Right lobe of liver (tissue), 6 donors: Measurements from ENCODE around the gene VSTM4. TPM values are rescaled to one million over a fixed set of nuclear protein-coding genes. Genes with fewer than 3 reads are reported as not detected.

Experiments
- ATAC-seq, 4 donors: fragments of 200-7000 bp; cut with Tn5 transposase; one replicate each; pipeline ENCODE4 v1.9.1; 2020; ENCODE audit warnings: mild to moderate bottlenecking in 4 of 4, moderate library complexity in 4 of 4
- DNase-seq, 3 donors: peaks; one replicate each; pipeline ENCODE4 v3.0.0-alpha.2; 2020
- H3K27ac ChIP-seq, 3 donors: fragments of 200-600 bp; one replicate each; pipeline ENCODE4 v1.8.0; 2022
- H3K27me3 ChIP-seq, 2 donors: fragments of 200-600 bp; one replicate each; pipeline ENCODE4 v1.8.0; 2022
- H3K36me3 ChIP-seq, 4 donors: fragments of 200-600 bp; sonication (generic) in 1 of 4; one replicate each; pipeline versions ENCODE4 v1.5.1 to v1.8.0; 2017 to 2022; ENCODE audit warnings: control low read depth in 1 of 4
- H3K4me1 ChIP-seq, 4 donors: fragments of 200-600 bp; sonication (generic) in 1 of 4; one replicate each; pipeline versions ENCODE4 v1.5.1 to v1.8.0; 2017 to 2022; ENCODE audit warnings: control low read depth in 1 of 4
- H3K4me3 ChIP-seq, 3 donors: fragments of 200-600 bp; one replicate each; pipeline ENCODE4 v1.8.0; 2022
- H3K9me3 ChIP-seq, 4 donors: fragments of 200-600 bp; sonication (generic) in 1 of 4; one replicate each; pipeline versions ENCODE4 v1.5.1 to v1.8.0; 2017 to 2022; ENCODE audit warnings: control low read depth in 1 of 4
- CTCF ChIP-seq, 4 donors: fragments of 200-600 bp in 3 of 4; fragments of 450-650 bp in 1 of 4; IDR thresholded peaks; one replicate each; pipeline versions ENCODE4 v1.5.1 to v1.8.0; 2016 to 2022; ENCODE audit warnings: antibody characterized with exemption in 4 of 4, mild to moderate bottlenecking in 2 of 4
- POLR2A ChIP-seq: fragments of 450-650 bp; IDR thresholded peaks from one replicate; pipeline ENCODE4 v1.6.1; 2017; ENCODE audit warnings: antibody characterized with exemption, mild to moderate bottlenecking
- WGBS: methylation state at CpG from one replicate; pipeline ENCODE4 v1.1.6; 2018; ENCODE audit warnings: low coverage, low lambda C conversion rate; ENCODE audit not compliant: insufficient coverage; ENCODE audit errors: missing lambda C conversion rate; 5-methylcytosine and 5-hydroxymethylcytosine counted together
- intact Hi-C, 2 donors: fragments of 100-400 bp; cut with DNase I; formaldehyde crosslinking; loops; one replicate each; pipeline versions ENCODE4 v1.11.2 to v1.14.1; 2022
- total RNA-seq, 6 experiments: library from RNA; depleted of rRNA in 2 of 6; stranded (reverse); fragments of >200 nt in 2 of 6; fragmentation: NEBNext Ultra II Directional in 3 of 6; extraction: Animal tissue kit (Norgen Biotek cat#: 25700) in 3 of 6; gene quantifications; one replicate each; pipeline versions ENCODE4 v1.1.0 to v1.2.4, GENCODE V29; 2016 to 2023
- donor health status: DM: no; HTN: yes; CAD: no.
- donor health status: DM: no; HTN: no; CAD: no.
- donor health status: DM: no; HTN: no; CAD: no.
- donor health status: DM: no; HTN: yes; CAD: no.
- donor health status: DM: no; HTN: yes; CAD: no.

Gene VSTM4
- total RNA-seq, 6 experiments from 2014 or later = 2.1 to 6.6 (median 3.1) TPM

GRCh38 chr10:49113741-49114141 is 1.6 kb downstream of the VSTM4 start:
- H3K4me1 ChIP-seq = peaks cover 0 to 24% (median 0%) of the 10 kb centered on the region in 4 donors
- H3K27ac ChIP-seq = no peak overlapping the region
- intact Hi-C loops = no loop called here
- WGBS = 75% methylated on average over 1 of the region's 3 CpGs
- ATAC-seq = no peak
- no peaks in the 10 kb centered on the region for H3K9me3 ChIP-seq
- no peaks in the 10 kb centered on the region for H3K27me3 ChIP-seq
- no peaks in the 10 kb centered on the region for H3K36me3 ChIP-seq
- DNase-seq = no peak
- no peak overlapping the region for H3K4me3 ChIP-seq
- TF ChIP-seq CTCF (IDR thresholded peaks at IDR 0.05) (no peak), POLR2A (no peak)

GRCh38 chr10:49112851-49113250 is 2.5 kb downstream of the VSTM4 start:
- intact Hi-C loops = no loop called here
- H3K27ac ChIP-seq = no peak overlapping the region
- 70% methylated on average over 2 of the region's 3 CpGs for WGBS
- no peak for TF ChIP-seq POLR2A
- DNase-seq (no peak), ATAC-seq (no peak)
- H3K27me3 ChIP-seq = no peaks in the 10 kb centered on the region
- peaks cover 0 to 25% (median under 1%) of the 10 kb centered on the region in 4 donors for H3K4me1 ChIP-seq
- H3K36me3 ChIP-seq = no peaks in the 10 kb centered on the region
- H3K9me3 ChIP-seq = no peaks in the 10 kb centered on the region
- no peak overlapping the region for H3K4me3 ChIP-seq

- no peaks in the 10 kb centered on the region for H3K27me3 ChIP-seq
- no peak overlapping the region for H3K27ac ChIP-seq
- no peak for TF ChIP-seq CTCF (IDR thresholded peaks at IDR 0.05)
- TF ChIP-seq POLR2A = no peak
- WGBS = 100% methylated on average over 1 of the region's 3 CpGs
- H3K4me1 ChIP-seq = peaks cover 0 to 26% (median 4%) of the 10 kb centered on the region in 4 donors
- no peak for DNase-seq
- intact Hi-C loops = no loop called here
- H3K36me3 ChIP-seq = no peaks in the 10 kb centered on the region
- ATAC-seq = no peak
- no peak overlapping the region for H3K4me3 ChIP-seq
- H3K9me3 ChIP-seq = no peaks in the 10 kb centered on the region
Observed at GRCh38 chr10:49112098-49112497, 3.2 kb downstream of the VSTM4 start.

- TF ChIP-seq POLR2A (no peak), CTCF (IDR thresholded peaks at IDR 0.05) (no peak)
- H3K27me3 ChIP-seq = no peaks in the 10 kb centered on the region
- H3K36me3 ChIP-seq = no peaks in the 10 kb centered on the region
- peaks cover 0 to 27% (median 8%) of the 10 kb centered on the region in 4 donors for H3K4me1 ChIP-seq
- H3K9me3 ChIP-seq = no peaks in the 10 kb centered on the region
- no peak overlapping the region for H3K4me3 ChIP-seq
- H3K27ac ChIP-seq = no peak overlapping the region
- no peak for DNase-seq
- no peak for ATAC-seq
- WGBS = 74% methylated on average over 5 of the region's 8 CpGs
- intact Hi-C loops = no loop called here
Observed at GRCh38 chr10:49111320-49111698, 4.0 kb downstream of the VSTM4 start.

GRCh38 chr10:49110684-49111319 is 4.5 kb downstream of the VSTM4 start:
- Histone ChIP-seq H3K27me3 (no peaks in the 10 kb centered on the region), H3K4me3 (no peak overlapping the region), H3K36me3 (no peaks in the 10 kb centered on the region), H3K9me3 (no peaks in the 10 kb centered on the region), H3K27ac (no peak overlapping the region), H3K4me1 (peaks cover 0 to 27% (median 12%) of the 10 kb centered on the region in 4 donors)
- TF ChIP-seq CTCF (IDR thresholded peaks at IDR 0.05) = no peak
- TF ChIP-seq POLR2A = no peak
- intact Hi-C loops = no loop called here
- DNase-seq = no peak
- WGBS = 96% methylated on average over 4 of the region's 4 CpGs
- ATAC-seq = no peak
